Heart left ventricle (tissue), 16 donors: Measurements from ENCODE around the gene HBB. TPM values are rescaled to one million over a fixed set of nuclear protein-coding genes. Genes with fewer than 3 reads are reported as not detected.

Source experiments
- ATAC-seq, 4 donors: fragments of 200-7000 bp; cut with Tn5 transposase; one replicate each; pipeline ENCODE4 v1.9.1; 2020 to 2022; ENCODE audit warnings: moderate library complexity in 4 of 4, mild to moderate bottlenecking in 3 of 4, moderate number of reproducible peaks in 1 of 4
- DNase-seq, 5 donors: peaks; one replicate each; pipeline ENCODE4 v3.0.0-alpha.2; 2020
- H3K27ac ChIP-seq, 12 donors: fragments of 200-600 bp; sonication (generic) in 4 of 12; one replicate each; pipeline versions ENCODE4 v1.5.0 to v1.8.0; 2016 to 2022; ENCODE audit warnings: mild to moderate bottlenecking in 2 of 12
- H3K27me3 ChIP-seq, 9 donors: fragments of 200-600 bp; sonication (generic) in 2 of 9; one replicate each; pipeline versions ENCODE4 v1.5.1 to v1.8.0; 2016 to 2022; ENCODE audit warnings: mild to moderate bottlenecking in 3 of 9
- H3K36me3 ChIP-seq, 9 donors: fragments of 200-600 bp; sonication (generic) in 2 of 9; one replicate each; pipeline versions ENCODE4 v1.5.0 to v1.8.0; 2018 to 2022; ENCODE audit warnings: mild to moderate bottlenecking in 2 of 9
- H3K4me1 ChIP-seq, 12 donors: fragments of 200-600 bp; sonication (generic) in 4 of 12; one replicate each; pipeline versions ENCODE4 v1.5.0 to v1.8.0; 2016 to 2022; ENCODE audit warnings: mild to moderate bottlenecking in 3 of 12
- H3K4me3 ChIP-seq, 12 donors: fragments of 200-600 bp; sonication (generic) in 4 of 12; one replicate each; pipeline versions ENCODE4 v1.5.0 to v1.8.0; 2017 to 2022; ENCODE audit warnings: mild to moderate bottlenecking in 9 of 12, moderate library complexity in 4 of 12
- H3K9me3 ChIP-seq, 12 donors: fragments of 200-600 bp; sonication (generic) in 4 of 12; one replicate each; pipeline versions ENCODE4 v1.5.0 to v1.8.0; 2016 to 2022; ENCODE audit warnings: mild to moderate bottlenecking in 1 of 12
- POLR2A ChIP-seq, 2 donors: fragments of 450-650 bp; IDR thresholded peaks; one replicate each; pipeline ENCODE4 v1.6.1; 2017; ENCODE audit warnings: antibody characterized with exemption in 2 of 2, mild to moderate bottlenecking in 2 of 2, moderate library complexity in 2 of 2
- WGBS, 4 donors: extraction: QIAGEN DNeasy Blood & Tissue Kit in 2 of 4; methylation state at CpG; one replicate each; pipeline versions ENCODE4 v1.1.5 to v1.1.7; 2013 to 2018; 5-methylcytosine and 5-hydroxymethylcytosine counted together
- intact Hi-C, 10 donors: fragments of 100-400 bp; cut with DNase I; formaldehyde crosslinking; loops; one replicate each; pipeline versions ENCODE4 v1.11.1 to v1.14.2; 2022
- polyA plus RNA-seq, 2 donors: library from polyadenylated mRNA; stranded (reverse); fragments of 200-250 nt; gene quantifications; one replicate each; pipeline ENCODE4 v1.2.3, GENCODE V29; 2013
- total RNA-seq, 9 donors: library from RNA; depleted of rRNA in 2 of 9; stranded (reverse); fragments of >200 nt in 2 of 9; fragmentation: NEBNext Ultra II Directional in 3 of 9; extraction: Animal tissue kit (Norgen Biotek cat#: 25700) in 3 of 9; gene quantifications; one replicate each; pipeline versions ENCODE4 v1.1.0 to v1.2.4, GENCODE V29; 2016 to 2023
- TF ChIP-seq, protein P1 (sequence below), 12 donors: fragments of 200-600 bp; sonication (generic) in 4 of 12; IDR thresholded peaks; one replicate each; pipeline versions ENCODE4 v1.5.0 to v1.8.0; 2018 to 2022; ENCODE audit warnings: antibody characterized with exemption in 12 of 12, mild to moderate bottlenecking in 5 of 12
- donor health status: ischemic (EF 13 %, LVEDD 7.1; RV severe dilation, severe dysfunction).
- donor health status: healthy with polysubstance abuse.
- donor health status: DM: no; HTN: yes; CAD: no.
- donor health status: DM: no; HTN: no; CAD: no.
- donor health status: ischemic (EF 25% LVEDD 6.9; RV normal size, moderate dysfunction).
- donor health status: ischemic (EF 25% LVEDD 5.7; RV mildly dilated, moderate dysfunction).
- donor health status: healthy.
- donor health status: DM: yes; HTN: yes; CAD: no.
- donor health status: ischemic (EF 35%, LVEDD 5.7; RV mildly dilated, moderate dysfunction).
- donor health status: nonischemic (EF 11% LVEDD 7.7; RV severe dilation, severe dysfunction).
- donor health status: DM: yes; HTN: yes; CAD: no.
- donor health status: PGD.
- donor health status: ischemic (EF 29% LVEDD 5.4; RV normal size, mild dysfunction).
- donor health status: nonischemic (EF 23%, LVEDD 6.1; RV moderate dilation, normal function).

HBB gene
- total and polyA plus RNA-seq, 11 donors, result 1.1 to 1,223 (median 249) TPM

DNA sequence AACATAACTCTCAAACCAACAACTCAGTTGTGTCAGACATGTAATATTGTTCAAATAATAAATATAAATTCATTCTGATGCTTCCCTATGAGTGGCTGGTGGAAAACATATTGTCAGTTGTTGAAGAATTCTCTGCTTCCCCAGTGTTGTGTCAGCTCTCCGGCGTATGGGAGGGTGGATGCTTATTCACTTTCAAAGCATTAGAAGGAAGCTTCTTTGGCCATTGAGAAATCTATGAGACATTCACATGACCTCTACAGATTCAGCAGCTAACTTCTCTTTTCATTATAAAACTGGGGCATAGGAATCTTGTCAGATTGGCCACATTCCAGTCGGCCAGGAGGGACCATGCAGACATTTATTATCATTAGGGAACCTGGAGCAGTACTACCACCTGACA, 29.3 kb downstream of the HBB start:
- no peak overlapping the region for H3K4me3 ChIP-seq
- no peak overlapping the region for H3K27ac ChIP-seq
- DNase-seq (no peak), ATAC-seq (no peak)
- no peak for TF ChIP-seq POLR2A (IDR thresholded peaks at IDR 0.05)
- TF ChIP-seq, protein P1, sequence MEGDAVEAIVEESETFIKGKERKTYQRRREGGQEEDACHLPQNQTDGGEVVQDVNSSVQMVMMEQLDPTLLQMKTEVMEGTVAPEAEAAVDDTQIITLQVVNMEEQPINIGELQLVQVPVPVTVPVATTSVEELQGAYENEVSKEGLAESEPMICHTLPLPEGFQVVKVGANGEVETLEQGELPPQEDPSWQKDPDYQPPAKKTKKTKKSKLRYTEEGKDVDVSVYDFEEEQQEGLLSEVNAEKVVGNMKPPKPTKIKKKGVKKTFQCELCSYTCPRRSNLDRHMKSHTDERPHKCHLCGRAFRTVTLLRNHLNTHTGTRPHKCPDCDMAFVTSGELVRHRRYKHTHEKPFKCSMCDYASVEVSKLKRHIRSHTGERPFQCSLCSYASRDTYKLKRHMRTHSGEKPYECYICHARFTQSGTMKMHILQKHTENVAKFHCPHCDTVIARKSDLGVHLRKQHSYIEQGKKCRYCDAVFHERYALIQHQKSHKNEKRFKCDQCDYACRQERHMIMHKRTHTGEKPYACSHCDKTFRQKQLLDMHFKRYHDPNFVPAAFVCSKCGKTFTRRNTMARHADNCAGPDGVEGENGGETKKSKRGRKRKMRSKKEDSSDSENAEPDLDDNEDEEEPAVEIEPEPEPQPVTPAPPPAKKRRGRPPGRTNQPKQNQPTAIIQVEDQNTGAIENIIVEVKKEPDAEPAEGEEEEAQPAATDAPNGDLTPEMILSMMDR (IDR thresholded peaks at IDR 0.05), result no peak
- WGBS, 4 donors, result 64 to 75% (median 73%) methylated on average over 3 of the region's 3 CpGs
- H3K9me3 ChIP-seq, result peaks cover 0 to 3% (median 0%) of the 10 kb centered on the region in 12 donors
- no peaks in the 10 kb centered on the region for H3K27me3 ChIP-seq
- intact Hi-C loops, result no loop called here
- H3K4me1 ChIP-seq, result no peaks in the 10 kb centered on the region
- no peaks in the 10 kb centered on the region for H3K36me3 ChIP-seq

DNA sequence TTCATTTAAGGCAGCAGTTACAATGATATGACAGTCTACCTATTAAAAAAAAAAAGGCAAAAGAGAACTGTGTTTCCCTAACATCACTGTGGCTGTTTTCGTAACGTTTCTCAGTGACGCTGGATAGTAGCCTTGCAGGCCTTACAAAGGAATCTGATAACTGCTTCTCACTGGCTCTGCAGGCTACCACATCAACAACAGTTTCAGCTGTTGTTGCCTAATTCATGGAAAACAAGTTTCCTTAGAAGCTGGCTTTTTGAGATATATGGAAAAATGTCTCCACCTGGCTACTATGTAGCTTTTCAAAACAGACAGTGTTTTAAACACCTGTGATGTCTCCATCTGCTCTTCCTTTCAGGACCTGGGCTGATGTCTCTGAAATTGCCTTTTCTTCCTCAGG, 30.1 kb downstream of the HBB start:
- H3K36me3 ChIP-seq, result no peaks in the 10 kb centered on the region
- H3K9me3 ChIP-seq, result peaks cover 0 to 4% (median 0%) of the 10 kb centered on the region in 12 donors
- WGBS, 4 donors, result 55 to 66% (median 59%) methylated on average over 3 of the region's 3 CpGs
- H3K27me3 ChIP-seq, result no peaks in the 10 kb centered on the region
- TF ChIP-seq, protein P1 (IDR thresholded peaks at IDR 0.05), result no peak
- no peak for TF ChIP-seq POLR2A (IDR thresholded peaks at IDR 0.05)
- no peak for ATAC-seq
- H3K27ac ChIP-seq, result no peak overlapping the region
- no peak for DNase-seq
- H3K4me1 ChIP-seq, result no peaks in the 10 kb centered on the region
- H3K4me3 ChIP-seq, result no peak overlapping the region
- intact Hi-C loops, result no loop called here

DNA sequence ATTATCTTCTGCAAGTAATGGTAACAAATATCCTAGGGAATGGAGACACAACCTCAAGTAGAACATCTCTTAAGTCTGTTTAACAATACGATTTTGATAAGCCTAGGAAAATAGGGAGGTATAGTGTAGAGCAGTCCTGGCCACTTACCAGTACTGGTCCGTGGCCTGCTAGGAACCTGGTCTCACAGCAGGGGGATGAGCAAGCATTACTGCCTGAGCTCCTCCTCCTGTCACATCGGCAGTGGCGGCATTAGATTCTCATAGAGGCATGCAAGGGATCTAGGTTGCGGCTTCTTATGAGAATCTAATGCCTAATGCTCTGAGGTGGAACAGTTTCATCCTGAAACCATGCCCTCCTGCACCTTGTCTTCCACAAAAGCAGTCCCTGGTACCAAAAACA, 30.8 kb downstream of the HBB start:
- Histone ChIP-seq H3K9me3 (peaks cover 0 to 4% (median 0%) of the 10 kb centered on the region in 12 donors), H3K4me3 (no peak overlapping the region), H3K27me3 (no peaks in the 10 kb centered on the region), H3K27ac (no peak overlapping the region), H3K4me1 (no peaks in the 10 kb centered on the region), H3K36me3 (no peaks in the 10 kb centered on the region)
- intact Hi-C loops, result no loop called here
- DNase-seq, result no peak
- TF ChIP-seq POLR2A (IDR thresholded peaks at IDR 0.05), result no peak
- TF ChIP-seq, protein P1 (IDR thresholded peaks at IDR 0.05), result no peak
- 52 to 68% (median 58%) methylated on average over 5 of the region's 5 CpGs for WGBS, 4 donors
- no peak for ATAC-seq

DNA sequence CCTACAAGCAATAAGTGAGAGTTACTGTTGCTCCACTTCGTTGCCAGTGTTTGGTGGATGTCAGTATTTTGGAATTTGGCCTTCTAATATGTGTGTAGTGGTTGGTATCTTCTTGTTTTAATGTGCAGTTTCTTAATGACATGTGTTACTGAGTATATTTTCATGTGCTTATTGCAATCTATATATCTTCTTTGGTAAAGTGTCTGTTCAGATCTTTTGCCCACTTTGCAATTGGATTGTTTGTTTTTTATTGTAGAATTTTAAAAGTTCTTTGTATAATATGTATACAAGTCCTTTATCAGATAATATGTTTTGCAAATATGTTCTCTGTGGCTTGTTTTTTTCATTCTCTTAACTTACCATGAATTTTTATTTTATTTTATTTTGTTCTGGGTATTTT, 34.1 kb downstream of the HBB start:
- 0 to 25% (median 17%) methylated on average over 1 of the region's 1 CpG for WGBS, 4 donors
- Histone ChIP-seq H3K27ac (no peak overlapping the region), H3K4me1 (no peaks in the 10 kb centered on the region), H3K27me3 (no peaks in the 10 kb centered on the region), H3K4me3 (no peak overlapping the region), H3K36me3 (no peaks in the 10 kb centered on the region), H3K9me3 (peaks cover 0 to 9% (median 0%) of the 10 kb centered on the region in 12 donors)
- TF ChIP-seq POLR2A (IDR thresholded peaks at IDR 0.05), result no peak
- TF ChIP-seq, protein P1 (IDR thresholded peaks at IDR 0.05), result no peak
- intact Hi-C loops, result no loop called here
- ATAC-seq (no peak), DNase-seq (no peak)
